B cell (primary cell): ENCODE data around the gene TSFM. TPM values are rescaled to one million over a fixed set of nuclear protein-coding genes. Genes with fewer than 3 reads are reported as not detected.

Experiments used
- ATAC-seq: fragments of 200-7000 bp; cut with Tn5 transposase; one replicate; pipeline ENCODE4 v1.10.0; 2021; ENCODE audit warnings: low read depth, mild to moderate bottlenecking, moderate number of reproducible peaks, moderate library complexity
- CTCF ChIA-PET: fragments of 350-600 bp; sonication (Branson Sonifier 250); formaldehyde crosslinking; loops from one replicate; lab custom pipeline; 2021; ENCODE audit warnings: antibody characterized with exemption, inconsistent platforms; lab: Charles Lee
- POLR2A ChIA-PET: fragments of 350-600 bp; sonication (Branson Sonifier 250); formaldehyde crosslinking; loops from one replicate; lab custom pipeline; 2021; ENCODE audit warnings: antibody characterized with exemption; lab: Charles Lee
- DNase-seq: peaks from one replicate; pipeline ENCODE4 v3.0.0; 2013
- H2AFZ ChIP-seq: 2 replicates; pipeline ENCODE4 v1.6.1; 2012; ENCODE audit warnings: mild to moderate bottlenecking, low read depth, low read length; ENCODE audit not compliant: insufficient read depth, poor library complexity, severe bottlenecking
- H3K27ac ChIP-seq, 2 donors: 1 replicate in 1 of 2; 2 replicates in 1 of 2; pipeline ENCODE4 v1.5.1; 2012 to 2013; ENCODE audit warnings: low read length in 2 of 2, mild to moderate bottlenecking in 2 of 2, moderate library complexity in 1 of 2
- H3K27me3 ChIP-seq, 4 experiments: fragments of 200-600 bp in 1 of 4; sonication (generic) in 1 of 4; replicated peaks in 1 of 4; 1 replicate in 2 of 4; 2 replicates in 2 of 4; pipeline versions ENCODE4 v1.6.1 to v1.7.0; 2013 to 2016; ENCODE audit warnings: low read length in 3 of 4, mild to moderate bottlenecking in 2 of 4, mixed read lengths in 1 of 4, moderate library complexity in 1 of 4; ENCODE audit not compliant: insufficient read depth in 4 of 4, control insufficient read depth in 3 of 4; ENCODE audit errors: control extremely low read depth in 1 of 4
- H3K36me3 ChIP-seq, 2 experiments: replicated peaks in 1 of 2; 1 replicate in 1 of 2; 2 replicates in 1 of 2; pipeline versions ENCODE4 v1.6.1 to v1.7.1; 2013; ENCODE audit warnings: low read length in 1 of 2; ENCODE audit not compliant: insufficient read depth in 2 of 2, control insufficient read depth in 1 of 2; ENCODE audit errors: control extremely low read depth in 1 of 2, extremely low read depth in 1 of 2
- H3K4me1 ChIP-seq, 2 donors: fragments of 200-600 bp in 1 of 2; sonication (generic) in 1 of 2; 1 replicate in 1 of 2; 2 replicates in 1 of 2; pipeline versions ENCODE4 v1.5.1 to v1.6.1; 2013 to 2017; ENCODE audit warnings: low read length in 2 of 2; ENCODE audit not compliant: control insufficient read depth in 2 of 2, insufficient read depth in 2 of 2
- H3K4me2 ChIP-seq: replicated peaks from 2 replicates; pipeline ENCODE3; 2012; ENCODE audit warnings: mild to moderate bottlenecking, low read depth, low read length; ENCODE audit not compliant: poor library complexity, severe bottlenecking
- H3K4me3 ChIP-seq, 5 experiments: fragments of 200-600 bp in 1 of 5; sonication (generic) in 1 of 5; 1 replicate in 3 of 5; 2 replicates in 2 of 5; pipeline versions ENCODE4 v1.5.1 to v1.7.0; 2011 to 2016; ENCODE audit warnings: low read length in 4 of 5, mild to moderate bottlenecking in 4 of 5, low read depth in 2 of 5, control low read depth in 1 of 5, moderate library complexity in 1 of 5; ENCODE audit not compliant: insufficient read depth in 1 of 5; ENCODE audit errors: control extremely low read depth in 1 of 5, extremely low read depth in 1 of 5
- H3K79me2 ChIP-seq: fragments of 200-600 bp; sonication (generic); one replicate; pipeline ENCODE4 v1.6.0; 2016; ENCODE audit warnings: low read length; ENCODE audit not compliant: control insufficient read depth, insufficient read depth
- H3K9ac ChIP-seq: fragments of 200-600 bp; sonication (generic); 2 replicates; pipeline ENCODE4 v1.6.1; 2017; ENCODE audit warnings: mild to moderate bottlenecking, low read length, moderate library complexity
- H3K9me3 ChIP-seq, 3 donors: one replicate each; pipeline versions ENCODE4 v1.6.1 to v1.7.1; 2013; ENCODE audit warnings: low read length in 2 of 3; ENCODE audit not compliant: control insufficient read depth in 2 of 3, insufficient read depth in 1 of 3; ENCODE audit errors: control extremely low read depth in 1 of 3
- H4K20me1 ChIP-seq: 2 replicates; pipeline ENCODE4 v1.6.0; 2012; ENCODE audit warnings: mild to moderate bottlenecking, low read length; ENCODE audit not compliant: insufficient read depth, control insufficient read depth, poor library complexity, severe bottlenecking
- H3K27ac Mint-ChIP-seq: one replicate; pipeline ENCODE4 v1.8.0; 2021; ENCODE audit warnings: mixed read lengths
- H3K27me3 Mint-ChIP-seq: one replicate; pipeline ENCODE4 v1.8.0; 2021; ENCODE audit warnings: mixed read lengths
- H3K4me1 Mint-ChIP-seq: one replicate; pipeline ENCODE4 v1.8.0; 2021; ENCODE audit warnings: mixed read lengths
- H3K4me3 Mint-ChIP-seq: one replicate; pipeline ENCODE4 v1.8.0; 2021; ENCODE audit warnings: mixed read lengths
- H3K9me3 Mint-ChIP-seq: one replicate; pipeline ENCODE4 v1.8.0; 2022; ENCODE audit warnings: mixed read lengths; ENCODE audit not compliant: insufficient read depth
- EZH2 ChIP-seq: IDR thresholded peaks from 2 replicates; pipeline ENCODE4 v1.6.1; 2012; ENCODE audit warnings: borderline replicate concordance, low read depth, mild to moderate bottlenecking, moderate library complexity, low read length; ENCODE audit not compliant: insufficient read depth, poor library complexity, severe bottlenecking
- WGBS: methylation state at CpG from one replicate; pipeline ENCODE4 v1.1.5; 2013; ENCODE audit warnings: missing lambda C conversion rate; ENCODE audit not compliant: insufficient coverage; 5-methylcytosine and 5-hydroxymethylcytosine counted together
- intact Hi-C: fragments of 100-400 bp; cut with micrococcal nuclease; formaldehyde crosslinking; loops from one replicate; pipeline ENCODE4 v1.10.0; 2022
- polyA plus RNA-seq: library from polyadenylated mRNA; depleted of rRNA; stranded (reverse); fragments of >200 nt; gene quantifications from 2 replicates; pipeline ENCODE4 v1.2.3, GENCODE V29; 2012
- total RNA-seq, 2 donors: library from RNA; stranded (reverse); fragments of 120-200 nt in 1 of 2; gene quantifications; 1 replicate in 1 of 2; 2 replicates in 1 of 2; pipeline versions ENCODE4 v1.2.3 to v1.2.4, GENCODE V29; 2013 to 2022
- TF ChIP-seq, protein P1 (sequence below): fragments of 200-600 bp; IDR thresholded peaks from one replicate; pipeline ENCODE4 v1.8.0; 2022; ENCODE audit warnings: antibody characterized with exemption, mild to moderate bottlenecking

Gene TSFM
- total and polyA plus RNA-seq, 2 donors (not counting 1 experiment from before 2014, with no cell fraction given): 5.6 to 20.9 TPM

- TF ChIP-seq, protein P1, sequence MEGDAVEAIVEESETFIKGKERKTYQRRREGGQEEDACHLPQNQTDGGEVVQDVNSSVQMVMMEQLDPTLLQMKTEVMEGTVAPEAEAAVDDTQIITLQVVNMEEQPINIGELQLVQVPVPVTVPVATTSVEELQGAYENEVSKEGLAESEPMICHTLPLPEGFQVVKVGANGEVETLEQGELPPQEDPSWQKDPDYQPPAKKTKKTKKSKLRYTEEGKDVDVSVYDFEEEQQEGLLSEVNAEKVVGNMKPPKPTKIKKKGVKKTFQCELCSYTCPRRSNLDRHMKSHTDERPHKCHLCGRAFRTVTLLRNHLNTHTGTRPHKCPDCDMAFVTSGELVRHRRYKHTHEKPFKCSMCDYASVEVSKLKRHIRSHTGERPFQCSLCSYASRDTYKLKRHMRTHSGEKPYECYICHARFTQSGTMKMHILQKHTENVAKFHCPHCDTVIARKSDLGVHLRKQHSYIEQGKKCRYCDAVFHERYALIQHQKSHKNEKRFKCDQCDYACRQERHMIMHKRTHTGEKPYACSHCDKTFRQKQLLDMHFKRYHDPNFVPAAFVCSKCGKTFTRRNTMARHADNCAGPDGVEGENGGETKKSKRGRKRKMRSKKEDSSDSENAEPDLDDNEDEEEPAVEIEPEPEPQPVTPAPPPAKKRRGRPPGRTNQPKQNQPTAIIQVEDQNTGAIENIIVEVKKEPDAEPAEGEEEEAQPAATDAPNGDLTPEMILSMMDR: no peak
- TF ChIP-seq EZH2: no peak
Measured at GRCh38 chr12:57750561-57751431, 31.8 kb upstream of the TSFM start.

More at GRCh38 chr12:57750561-57751431, 31.8 kb upstream of the TSFM start:
- Histone ChIP-seq H3K9me3 (no peaks in the 10 kb centered on the region), H3K36me3 (peaks cover 2 to 41% of the 10 kb centered on the region in 2 experiments), H3K4me2 (peak overlapping the region; percentile 85), H3K27me3 (no peaks in the 10 kb centered on the region), H3K9ac (no peak overlapping the region), H4K20me1 (peaks cover under 1% of the 10 kb centered on the region), H3K79me2 (peaks cover 22% of the 10 kb centered on the region), H2AFZ (no peak overlapping the region), H3K4me1 (peaks cover 31 to 45% of the 10 kb centered on the region in 2 donors), H3K27ac (peak overlapping the region in 1 of 2 donors; percentile 85), H3K4me3 (peak overlapping the region in 2 of 5 experiments; percentile 80 to 84)
- ATAC-seq (no peak), DNase-seq (no peak)
- H3K4me1 Mint-ChIP-seq: peaks cover 49% of the 10 kb centered on the region
- H3K9me3 Mint-ChIP-seq: no peaks in the 10 kb centered on the region
- POLR2A ChIA-PET: interaction anchor here (0.7 kb wide), 1 partner anchor 62 kb away, joined by 5 read pairs; no protein-coding TSS in a partner anchor
- WGBS: 88% methylated on average over 14 of the region's 15 CpGs
- CTCF ChIA-PET: no interaction called here
- H3K4me3 Mint-ChIP-seq: peak overlapping the region; percentile 91
- intact Hi-C loops: loop anchor here (5.0 to 10.0 kb wide), 5 partner anchors 266 to 1633 kb away; partner anchors contain the start of genes GLI1, INHBE, MARS1 and NAB2
- peak overlapping the region; percentile 95 for H3K27ac Mint-ChIP-seq
- H3K27me3 Mint-ChIP-seq: no peaks in the 10 kb centered on the region
